IMR-90 (cell line): ENCODE results near the gene GCNA. TPM values are rescaled to one million over a fixed set of nuclear protein-coding genes. Genes with fewer than 3 reads are reported as not detected.

Source experiments
- ATAC-seq: fragments of 200-7000 bp; cut with Tn5 transposase; 2 replicates; pipeline ENCODE4 v1.9.1; 2020; ENCODE audit warnings: low read depth, mild to moderate bottlenecking, moderate library complexity
- BruUV-seq: library from RNA; stranded (reverse); fragments of 400-500 nt; replicated peaks from 2 replicates; lab custom pipeline; 2021; lab: Mats Ljungman, UMichigan
- CTCF ChIA-PET: fragments of 300-600 bp; formaldehyde crosslinking; extraction: SDS; loops from one replicate; lab custom pipeline; 2021; ENCODE audit warnings: antibody characterized with exemption; lab: Yijun Ruan, JAX
- POLR2A ChIA-PET: fragments of 300-600 bp; sonication (Branson Sonifier 250); formaldehyde crosslinking; loops from one replicate; lab custom pipeline; 2022; ENCODE audit warnings: antibody characterized with exemption; ENCODE audit not compliant: unreplicated experiment; lab: Charles Lee
- DNase-seq: peaks from one replicate; pipeline ENCODE4 v3.0.0; 2013
- H2AFZ ChIP-seq: replicated peaks from 2 replicates; pipeline ENCODE3; 2013; ENCODE audit warnings: low read length, mild to moderate bottlenecking; ENCODE audit not compliant: poor library complexity
- H2AK5ac ChIP-seq: 2 replicates; pipeline ENCODE4 v1.6.1; 2013; ENCODE audit warnings: low read depth, low read length, inconsistent platforms
- H2AK9ac ChIP-seq: replicated peaks from 2 replicates; pipeline ENCODE3; 2013; ENCODE audit warnings: mild to moderate bottlenecking, low read depth, low read length, moderate library complexity; ENCODE audit not compliant: poor library complexity
- H2BK120ac ChIP-seq: 2 replicates; pipeline ENCODE4 v1.6.1; 2013; ENCODE audit warnings: low read depth, low read length, inconsistent platforms
- H2BK15ac ChIP-seq: 3 replicates; pipeline ENCODE4 v1.6.1; 2013; ENCODE audit warnings: low read depth, low read length, inconsistent platforms
- H2BK20ac ChIP-seq: 2 replicates; pipeline ENCODE4 v1.6.1; 2013; ENCODE audit warnings: low read depth, mild to moderate bottlenecking, inconsistent platforms, low read length, moderate library complexity
- H2BK5ac ChIP-seq: 2 replicates; pipeline ENCODE4 v1.6.1; 2013; ENCODE audit warnings: mild to moderate bottlenecking, low read depth, low read length, inconsistent platforms; ENCODE audit not compliant: poor library complexity, severe bottlenecking
- H3K14ac ChIP-seq: replicated peaks from 2 replicates; pipeline ENCODE4 v1.6.1; 2013; ENCODE audit warnings: low read depth, low read length, inconsistent platforms
- H3K18ac ChIP-seq: 2 replicates; pipeline ENCODE4 v1.6.1; 2013; ENCODE audit warnings: low read depth, low read length, control low read depth
- H3K23ac ChIP-seq: 2 replicates; pipeline ENCODE4 v1.6.1; 2013; ENCODE audit warnings: low read depth, low read length, inconsistent platforms
- H3K27ac ChIP-seq: 2 replicates; pipeline ENCODE4 v1.5.1; 2013; ENCODE audit warnings: mild to moderate bottlenecking, control low read depth, low read length; ENCODE audit not compliant: insufficient read depth
- H3K27me3 ChIP-seq: 2 replicates; pipeline ENCODE4 v1.6.1; 2013; ENCODE audit warnings: low read length; ENCODE audit not compliant: control insufficient read depth, insufficient read depth
- H3K36me3 ChIP-seq: 2 replicates; pipeline ENCODE4 v1.6.1; 2013; ENCODE audit warnings: low read length, mixed read lengths; ENCODE audit not compliant: control insufficient read depth, insufficient read depth
- H3K4ac ChIP-seq: 2 replicates; pipeline ENCODE4 v1.6.1; 2013; ENCODE audit warnings: low read depth, low read length, inconsistent platforms
- H3K4me1 ChIP-seq: 2 replicates; pipeline ENCODE4 v1.6.1; 2013; ENCODE audit warnings: low read length, mixed read lengths; ENCODE audit not compliant: control insufficient read depth, insufficient read depth
- H3K4me2 ChIP-seq: 2 replicates; pipeline ENCODE4 v1.6.1; 2013; ENCODE audit warnings: low read depth, mild to moderate bottlenecking, control low read depth, low read length, moderate library complexity
- H3K4me3 ChIP-seq: 2 replicates; pipeline ENCODE4 v1.5.1; 2013; ENCODE audit warnings: low read depth, mild to moderate bottlenecking, control low read depth, low read length, moderate library complexity; ENCODE audit not compliant: insufficient read depth
- H3K56ac ChIP-seq: 2 replicates; pipeline ENCODE4 v1.6.1; 2013; ENCODE audit warnings: low read length, inconsistent platforms; ENCODE audit not compliant: insufficient read depth; ENCODE audit errors: extremely low read depth
- H3K79me1 ChIP-seq, 2 experiments: 2 replicates each; pipeline ENCODE4 v1.6.1; 2013; ENCODE audit warnings: low read length in 2 of 2, inconsistent platforms in 1 of 2, low read depth in 1 of 2
- H3K9ac ChIP-seq: 2 replicates; pipeline ENCODE4 v1.6.1; 2013; ENCODE audit warnings: low read depth, low read length, control low read depth
- H3K9me1 ChIP-seq: 2 replicates; pipeline ENCODE4 v1.6.1; 2013; ENCODE audit warnings: low read length, inconsistent platforms; ENCODE audit not compliant: insufficient read depth
- H3K9me3 ChIP-seq: 2 replicates; pipeline ENCODE4 v1.6.1; 2013; ENCODE audit warnings: low read length; ENCODE audit not compliant: control insufficient read depth, insufficient read depth
- H4K20me1 ChIP-seq: 2 replicates; pipeline ENCODE4 v1.6.1; 2013; ENCODE audit warnings: low read length, inconsistent platforms; ENCODE audit not compliant: insufficient read depth
- H4K5ac ChIP-seq: 2 replicates; pipeline ENCODE4 v1.6.1; 2013; ENCODE audit warnings: mild to moderate bottlenecking, low read depth, low read length, control low read depth
- H4K8ac ChIP-seq, 2 experiments: 2 replicates each; pipeline ENCODE4 v1.6.1; 2013; ENCODE audit warnings: low read depth in 2 of 2, low read length in 2 of 2, control low read depth in 1 of 2, inconsistent platforms in 1 of 2
- H4K91ac ChIP-seq: 2 replicates; pipeline ENCODE4 v1.6.1; 2013; ENCODE audit warnings: low read depth, low read length, inconsistent platforms; ENCODE audit not compliant: insufficient read depth
- BHLHE40 ChIP-seq: fragments of 150-350 bp; IDR thresholded peaks from 2 replicates; pipeline ENCODE4 v1.6.1; 2016; ENCODE audit warnings: mild to moderate bottlenecking, low read depth, low read length
- CEBPB ChIP-seq: IDR thresholded peaks from 2 replicates; pipeline ENCODE4 v1.6.1; 2012; ENCODE audit warnings: low read depth, low read length, improper control_type of control experiment
- CHD1 ChIP-seq: IDR thresholded peaks from 2 replicates; pipeline ENCODE4 v1.6.1; 2012; ENCODE audit warnings: low read depth, low read length, improper control_type of control experiment
- CTCF ChIP-seq: conservative IDR thresholded peaks from 2 replicates; pipeline ENCODE4 v1.5.1; 2012; ENCODE audit warnings: mild to moderate bottlenecking, low read depth, low read length, improper control_type of control experiment
- ELK1 ChIP-seq: fragments of 150-350 bp; IDR thresholded peaks from 2 replicates; pipeline ENCODE4 v1.6.1; 2016; ENCODE audit warnings: low read depth, mild to moderate bottlenecking, low read length, moderate library complexity, borderline replicate concordance
- FOS ChIP-seq: fragments of 150-350 bp; IDR thresholded peaks from 2 replicates; pipeline ENCODE4 v1.6.1; 2016; ENCODE audit warnings: low read depth, low read length
- MAFK ChIP-seq: IDR thresholded peaks from 2 replicates; pipeline ENCODE4 v1.6.1; 2012; ENCODE audit warnings: low read depth, low read length, improper control_type of control experiment
- MAZ ChIP-seq: IDR thresholded peaks from 2 replicates; pipeline ENCODE4 v1.6.1; 2012; ENCODE audit warnings: low read depth, mild to moderate bottlenecking, low read length, improper control_type of control experiment, moderate library complexity, borderline replicate concordance
- MXI1 ChIP-seq: IDR thresholded peaks from 2 replicates; pipeline ENCODE4 v1.6.1; 2012; ENCODE audit warnings: low read depth, mild to moderate bottlenecking, low read length, moderate library complexity, borderline replicate concordance
- NFE2L2 ChIP-seq: fragments of 150-350 bp; IDR thresholded peaks from 2 replicates; pipeline ENCODE4 v1.6.1; 2016; ENCODE audit warnings: low read depth, mild to moderate bottlenecking, low read length
- POLR2A ChIP-seq: IDR thresholded peaks from 2 replicates; pipeline ENCODE4 v1.6.1; 2012; ENCODE audit warnings: mild to moderate bottlenecking, low read depth, low read length
- RAD21 ChIP-seq: IDR thresholded peaks from 2 replicates; pipeline ENCODE4 v1.6.1; 2012; ENCODE audit warnings: low read length, improper control_type of control experiment
- RCOR1 ChIP-seq: IDR thresholded peaks from 2 replicates; pipeline ENCODE4 v1.6.1; 2012; ENCODE audit warnings: mild to moderate bottlenecking, low read length, improper control_type of control experiment; ENCODE audit not compliant: insufficient replicate concordance
- RFX5 ChIP-seq: IDR thresholded peaks from 2 replicates; pipeline ENCODE4 v1.8.0; 2012; ENCODE audit warnings: low read depth, mild to moderate bottlenecking, low read length, moderate library complexity
- SMC3 ChIP-seq: fragments of 150-350 bp; IDR thresholded peaks from 2 replicates; pipeline ENCODE4 v1.6.1; 2016; ENCODE audit warnings: low read depth, mild to moderate bottlenecking, antibody characterized with exemption, low read length, moderate library complexity
- USF2 ChIP-seq: fragments of 150-350 bp; IDR thresholded peaks from 2 replicates; pipeline ENCODE4 v1.6.1; 2017; ENCODE audit warnings: mild to moderate bottlenecking, antibody characterized with exemption, low read length, low read depth
- WGBS, 2 experiments: methylation state at CpG; one replicate each; pipeline versions ENCODE4 v1.1.5 to v1.1.7; 2013; ENCODE audit warnings: missing lambda C conversion rate in 2 of 2; ENCODE audit not compliant: insufficient read length in 1 of 2; ENCODE audit errors: extremely low coverage in 2 of 2; 5-methylcytosine and 5-hydroxymethylcytosine counted together
- dilution Hi-C: fragments of 300-500 bp; cut with HindIII; formaldehyde crosslinking; loops from one replicate; pipeline ENCODE4 v1.14.3; 2018; ENCODE audit warnings: low sequenced_read_pairs; ENCODE audit not compliant: unreplicated experiment
- in situ Hi-C: fragments of 300-500 bp; cut with MboI; formaldehyde crosslinking; loops from 3 replicates; pipeline ENCODE4 v1.14.3; 2019; ENCODE audit warnings: low sequenced_read_pairs, inconsistent platforms, mixed read lengths
- intact Hi-C: fragments of 100-400 bp; cut with micrococcal nuclease; formaldehyde crosslinking; loops from 2 replicates; pipeline ENCODE4 v1.10.0; 2022
- polyA plus RNA-seq, 3 experiments: library from polyadenylated mRNA; depleted of rRNA; stranded (reverse); fragments of >200 nt; gene quantifications; 2 replicates each; pipeline ENCODE4 v1.2.3, GENCODE V29; 2012; ENCODE audit warnings: low replicate concordance in 1 of 3
- total RNA-seq: library from RNA; depleted of rRNA; stranded (reverse); fragments of >200 nt; gene quantifications from 2 replicates; pipeline ENCODE4 v1.2.3, GENCODE V29; 2012

Gene GCNA
- total and polyA plus RNA-seq, 2 of the 4 experiments (the other 2 are of a cell fraction): 0.90 to 1.3 TPM

GRCh38 chrX:71563921-71564320, 14.3 kb upstream of the GCNA start:
- no peak for ATAC-seq

More at GRCh38 chrX:71563921-71564320, 14.3 kb upstream of the GCNA start:
- Histone ChIP-seq H4K91ac (no peak overlapping the region), H2AK5ac (no peak overlapping the region), H3K4me1 (no peaks in the 10 kb centered on the region), H2BK15ac (no peak overlapping the region), H2BK120ac (no peak overlapping the region), H4K5ac (no peak overlapping the region), H4K8ac (no peak overlapping the region), H4K20me1 (no peaks in the 10 kb centered on the region), H3K9ac (no peak overlapping the region), H3K4ac (no peak overlapping the region), H2BK5ac (no peak overlapping the region), H3K27ac (no peak overlapping the region), H3K79me1 (peaks cover 0 to 5% of the 10 kb centered on the region in 2 experiments; a peak in 1 of 4 replicates), H3K23ac (no peak overlapping the region), H3K9me1 (no peaks in the 10 kb centered on the region), H3K56ac (no peak overlapping the region), H2BK20ac (no peak overlapping the region), H3K27me3 (peaks cover 2% of the 10 kb centered on the region; the same call in 1 of the 2 replicates), H2AK9ac (no peak overlapping the region), H3K4me2 (no peak overlapping the region), H3K14ac (no peak overlapping the region), H2AFZ (no peak overlapping the region), H3K9me3 (no peaks in the 10 kb centered on the region), H3K4me3 (no peak overlapping the region), H3K36me3 (peaks cover 34% of the 10 kb centered on the region), H3K18ac (no peak overlapping the region)
- dilution Hi-C loops (no loop called here), intact Hi-C loops (no loop called here), in situ Hi-C loops (loop anchor here (10.0 kb wide), 1 partner anchor 169 kb away; no protein-coding TSS in a partner anchor)
- no TSS peak for BruUV-seq
- WGBS, 2 experiments: no CpG with 5 or more reads among the region's 1 CpG
- ChIA-PET POLR2A (interaction anchor here (0.6 kb wide), 1 partner anchor 10 kb away, joined by 5 read pairs; no protein-coding TSS in a partner anchor), CTCF (interaction anchor here (0.6 to 0.8 kb wide), 2 partner anchors 9 to 82 kb away, joined by 3 read pairs; no protein-coding TSS in a partner anchor)
- TF ChIP-seq MAFK (no peak), RCOR1 (no peak), CEBPB (no peak), CHD1 (no peak), MAZ (no peak), ELK1 (no peak), BHLHE40 (no peak), SMC3 (no peak), RAD21 (no peak), FOS (no peak), POLR2A (no peak), CTCF (no peak), USF2 (no peak), NFE2L2 (no peak), RFX5 (no peak), MXI1 (no peak)
- no peak for DNase-seq
